ENCODE results near the gene CD302.

DNA sequence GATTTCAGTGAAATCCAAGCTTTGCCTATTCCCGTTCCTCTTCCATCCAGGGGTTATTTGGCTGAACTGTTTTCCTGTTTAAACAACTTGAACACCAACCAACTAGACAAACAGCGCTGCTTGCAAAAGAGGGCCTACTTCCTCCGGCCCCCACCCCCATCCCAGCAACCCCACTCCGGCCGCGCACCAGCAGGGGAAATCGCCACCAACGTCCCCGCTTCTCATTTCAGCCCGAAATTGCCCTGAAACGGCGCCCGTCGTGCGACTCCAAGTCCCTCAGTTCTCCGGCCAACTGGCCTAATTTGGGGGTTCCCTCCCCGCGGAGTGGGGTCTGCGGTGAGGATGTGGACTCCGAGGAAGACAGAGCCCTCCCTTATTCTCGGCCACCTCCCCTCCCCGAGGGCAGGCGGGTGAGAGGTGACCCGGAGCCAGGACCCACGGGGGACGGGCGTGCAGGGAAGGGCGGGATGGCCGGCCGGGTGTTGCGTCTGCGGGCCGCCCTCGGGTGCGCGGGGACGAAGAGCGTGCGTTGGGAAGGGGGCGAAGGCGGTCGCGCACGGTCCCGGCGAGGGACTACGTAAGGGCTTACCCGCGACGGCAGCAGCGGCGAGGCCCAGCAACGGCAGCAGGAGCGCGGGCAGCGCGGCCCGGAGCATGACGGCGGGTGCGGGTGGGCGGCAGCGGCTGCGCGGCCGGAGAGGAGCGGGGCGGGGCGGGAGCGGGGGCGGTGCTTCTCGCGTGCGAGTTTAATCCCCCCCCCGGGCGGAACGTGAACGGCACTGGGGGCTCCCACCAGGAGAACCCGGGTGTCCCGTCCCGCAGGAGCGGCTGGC, at the start of gene CD302:
- TF ChIP-seq, protein P1, sequence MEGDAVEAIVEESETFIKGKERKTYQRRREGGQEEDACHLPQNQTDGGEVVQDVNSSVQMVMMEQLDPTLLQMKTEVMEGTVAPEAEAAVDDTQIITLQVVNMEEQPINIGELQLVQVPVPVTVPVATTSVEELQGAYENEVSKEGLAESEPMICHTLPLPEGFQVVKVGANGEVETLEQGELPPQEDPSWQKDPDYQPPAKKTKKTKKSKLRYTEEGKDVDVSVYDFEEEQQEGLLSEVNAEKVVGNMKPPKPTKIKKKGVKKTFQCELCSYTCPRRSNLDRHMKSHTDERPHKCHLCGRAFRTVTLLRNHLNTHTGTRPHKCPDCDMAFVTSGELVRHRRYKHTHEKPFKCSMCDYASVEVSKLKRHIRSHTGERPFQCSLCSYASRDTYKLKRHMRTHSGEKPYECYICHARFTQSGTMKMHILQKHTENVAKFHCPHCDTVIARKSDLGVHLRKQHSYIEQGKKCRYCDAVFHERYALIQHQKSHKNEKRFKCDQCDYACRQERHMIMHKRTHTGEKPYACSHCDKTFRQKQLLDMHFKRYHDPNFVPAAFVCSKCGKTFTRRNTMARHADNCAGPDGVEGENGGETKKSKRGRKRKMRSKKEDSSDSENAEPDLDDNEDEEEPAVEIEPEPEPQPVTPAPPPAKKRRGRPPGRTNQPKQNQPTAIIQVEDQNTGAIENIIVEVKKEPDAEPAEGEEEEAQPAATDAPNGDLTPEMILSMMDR (optimal IDR thresholded peaks at IDR 0.05 in 1 of 3, IDR thresholded peaks at IDR 0.05 in 1 of 3, conservative IDR thresholded peaks at IDR 0.05 in 1 of 3; ENCODE audit: extremely low read depth in 1 of 3, insufficient read depth in 2 of 3, low read length in 3 of 3) = no peak
- peak; percentile 69 for TF ChIP-seq EZH2 (IDR thresholded peaks at IDR 0.05; ENCODE audit: low read length)
